GM19240 (cell line): ENCODE measurements around the gene CAMLG.
A peak's percentile ranks its signal among the peaks of the same experiment; 100 is the strongest.
"Not testable (repeated sequence)": the region's sequence is repeated elsewhere in the genome, so short reads cannot be mapped to it uniquely, and the experiment has no call there.

ENCODE experiments used
- DNase-seq: peaks from one replicate; pipeline ENCODE4 v3.0.0; 2011; ENCODE audit warnings: low spot score; ENCODE audit not compliant: insufficient read length

CAMLG gene

GRCh38 chr5:134738133-134738962 lies at the start of gene CAMLG:
Gene CAMLG, plus strand, starts transcription at chr5:134738548. Its CDS starts 73 bp downstream, at chr5:134738621.
- DNase-seq: peak; percentile 81

DNA sequence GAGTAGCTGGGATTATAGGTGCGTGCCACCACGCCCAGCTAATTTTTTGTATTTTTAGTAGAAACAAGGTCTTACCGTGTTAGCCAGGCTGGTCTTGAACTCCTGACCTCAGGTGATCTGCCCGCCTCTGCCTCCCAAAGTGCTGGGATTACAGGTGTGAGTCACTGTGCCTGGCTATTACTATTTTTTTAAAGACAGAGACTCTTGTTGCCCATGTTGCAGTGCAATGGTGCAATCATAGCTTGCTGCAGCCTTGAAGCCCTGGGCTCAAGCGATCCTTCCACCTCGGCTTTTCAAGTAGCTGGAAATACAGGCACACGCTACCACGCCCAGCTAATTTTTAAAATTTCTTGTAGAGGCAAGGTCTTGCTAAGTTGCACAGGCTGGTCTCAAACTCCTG lies 48.2 kb upstream of the CAMLG start:
- not testable (repeated sequence) for DNase-seq

GRCh38 chr5:134692722-134693121 lies 45.6 kb upstream of the CAMLG start:
- DNase-seq: no peak

- no peak for DNase-seq
Observed at GRCh38 chr5:134708301-134708700, 30.0 kb upstream of the CAMLG start.

- no peak for DNase-seq
Observed at GRCh38 chr5:134714120-134714519, 24.2 kb upstream of the CAMLG start.

DNA sequence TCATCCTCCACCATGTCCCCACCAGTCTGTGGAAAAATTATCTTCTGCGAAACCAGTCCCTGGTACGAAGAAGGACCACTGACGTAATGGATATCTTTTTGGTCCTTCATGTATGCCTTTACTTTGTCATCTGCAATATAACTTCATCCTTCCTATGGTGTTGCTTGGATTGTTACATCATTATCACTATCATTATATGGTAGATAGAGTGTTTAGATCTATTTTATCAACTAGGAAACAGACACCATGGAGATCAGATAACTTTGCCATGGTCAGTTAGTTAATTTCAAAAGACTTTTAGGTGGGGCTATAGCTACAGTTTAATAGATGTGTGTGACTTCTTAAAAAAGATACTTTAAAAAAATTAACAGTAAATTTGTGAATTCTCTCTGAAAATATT lies 23.8 kb upstream of the CAMLG start:
- no peak for DNase-seq

DNA sequence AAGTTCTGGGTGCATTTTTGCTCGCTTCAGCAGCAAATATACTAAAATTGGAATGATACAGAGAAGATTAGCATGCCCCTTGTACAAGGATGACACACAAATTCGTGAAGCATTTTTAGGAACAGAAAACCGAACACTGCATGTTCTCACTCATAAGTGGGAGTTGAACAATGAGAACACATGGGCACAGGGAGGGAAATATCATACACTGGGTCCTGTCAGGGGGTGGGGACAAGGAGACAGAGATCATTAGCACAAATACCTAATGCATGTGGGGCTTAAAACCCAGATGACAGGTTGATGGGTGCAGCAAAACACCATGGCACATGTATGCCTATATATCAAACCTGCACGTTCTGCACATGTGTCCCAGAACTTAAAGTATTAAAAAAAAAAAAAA lies 22.9 kb upstream of the CAMLG start:
- DNase-seq: not testable (repeated sequence)

DNA sequence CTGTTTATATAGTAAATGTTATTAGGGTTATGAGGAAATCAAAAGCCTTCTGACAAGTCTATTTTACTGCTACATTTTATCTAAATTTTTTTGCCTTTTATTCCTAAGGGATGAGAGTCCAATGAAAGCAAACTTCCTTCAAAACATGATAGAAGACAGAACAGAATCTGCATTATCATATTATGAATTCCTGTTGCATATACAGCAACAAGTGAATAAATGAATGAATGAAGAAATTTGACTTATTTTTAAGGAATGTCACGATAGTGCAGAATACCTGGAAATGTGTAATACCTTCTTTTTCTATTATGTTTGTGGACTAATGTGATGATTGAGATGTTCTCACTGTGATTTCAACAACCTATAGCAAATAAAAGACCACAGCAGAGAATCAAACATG lies 13.5 kb upstream of the CAMLG start:
- DNase-seq: no peak

GRCh38 chr5:134732819-134733218 lies 5.5 kb upstream of the CAMLG start:
- DNase-seq: no peak

DNA sequence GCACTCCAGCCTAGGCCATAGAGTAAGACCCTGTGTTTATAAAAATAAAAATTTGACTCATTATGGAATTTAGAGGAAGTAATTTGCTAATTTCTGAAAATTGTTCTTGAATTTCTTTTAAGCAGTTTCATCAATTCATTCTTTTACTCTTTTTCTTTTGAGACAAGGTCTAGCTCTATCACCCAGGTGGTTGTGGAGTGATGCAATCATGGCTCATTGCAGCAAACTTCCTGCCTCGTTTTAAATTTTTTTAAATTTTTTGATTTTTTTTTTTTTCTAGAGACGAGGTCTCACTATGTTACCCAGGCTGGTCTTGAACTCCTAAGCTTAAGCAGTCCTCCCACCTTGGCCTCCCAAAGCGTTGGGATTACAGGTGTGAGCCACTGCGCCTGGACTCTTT lies 3.1 kb upstream of the CAMLG start:
- DNase-seq: no peak

- no peak for DNase-seq
Observed at GRCh38 chr5:134736173-134736812, 2.1 kb upstream of the CAMLG start.

DNA sequence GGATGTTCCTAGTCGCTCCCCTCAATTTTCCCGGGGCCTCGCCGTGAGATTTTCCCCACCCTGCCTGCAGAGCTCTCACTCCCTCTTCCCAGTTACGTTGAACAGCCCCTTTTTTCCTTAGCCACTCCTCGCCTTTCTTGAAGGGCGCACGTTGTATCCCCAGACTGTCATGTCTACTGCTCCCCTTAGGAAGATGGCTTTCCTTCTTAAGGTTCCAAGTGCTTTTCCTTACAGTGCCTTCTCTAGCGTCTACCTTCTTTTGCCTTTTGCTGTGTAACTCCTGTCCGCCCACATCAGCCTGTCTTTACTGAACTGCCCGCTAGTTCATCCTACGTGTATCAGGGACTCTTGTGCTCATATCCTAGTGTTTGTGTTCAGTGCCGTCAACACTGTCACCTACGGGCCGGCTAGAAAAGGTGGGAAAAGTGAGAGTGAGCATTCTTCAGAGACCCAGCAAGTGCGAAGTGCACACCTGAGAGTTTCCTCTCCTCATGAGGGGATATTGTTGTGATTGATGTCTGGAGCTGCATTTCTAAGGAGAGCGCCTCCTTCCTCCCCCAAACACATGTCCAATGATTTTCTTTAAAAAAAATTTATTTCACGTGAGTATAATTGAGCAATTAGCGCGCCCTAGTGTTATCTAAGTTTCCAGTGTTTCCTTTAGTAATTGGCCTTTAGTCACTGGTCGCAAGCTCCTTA lies 764 bp downstream of the CAMLG start:
- no peak for DNase-seq

- DNase-seq: no peak
Observed at GRCh38 chr5:134741052-134741451, 2.7 kb downstream of the CAMLG start.

GRCh38 chr5:134742134-134742533 lies 3.8 kb downstream of the CAMLG start:
- DNase-seq: no peak

GRCh38 chr5:134749415-134749814 lies 11.1 kb downstream of the CAMLG start:
- no peak for DNase-seq

DNA sequence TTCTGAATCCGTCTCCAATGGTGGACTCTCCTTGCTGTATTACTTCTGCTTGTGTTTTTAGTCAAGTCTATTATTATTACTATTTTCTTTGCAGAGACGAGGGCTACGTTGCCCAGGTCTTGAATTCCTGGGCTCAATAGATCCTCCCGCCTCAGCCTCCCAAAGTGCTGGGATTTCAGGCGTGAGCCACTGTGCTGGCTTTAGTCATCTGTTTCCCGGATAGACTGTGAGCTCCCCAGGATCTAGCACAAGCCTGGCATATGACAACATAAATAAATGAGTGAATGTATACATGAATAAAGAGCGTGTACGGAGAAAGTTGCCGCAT lies 19.8 kb downstream of the CAMLG start:
- DNase-seq: no peak

DNA sequence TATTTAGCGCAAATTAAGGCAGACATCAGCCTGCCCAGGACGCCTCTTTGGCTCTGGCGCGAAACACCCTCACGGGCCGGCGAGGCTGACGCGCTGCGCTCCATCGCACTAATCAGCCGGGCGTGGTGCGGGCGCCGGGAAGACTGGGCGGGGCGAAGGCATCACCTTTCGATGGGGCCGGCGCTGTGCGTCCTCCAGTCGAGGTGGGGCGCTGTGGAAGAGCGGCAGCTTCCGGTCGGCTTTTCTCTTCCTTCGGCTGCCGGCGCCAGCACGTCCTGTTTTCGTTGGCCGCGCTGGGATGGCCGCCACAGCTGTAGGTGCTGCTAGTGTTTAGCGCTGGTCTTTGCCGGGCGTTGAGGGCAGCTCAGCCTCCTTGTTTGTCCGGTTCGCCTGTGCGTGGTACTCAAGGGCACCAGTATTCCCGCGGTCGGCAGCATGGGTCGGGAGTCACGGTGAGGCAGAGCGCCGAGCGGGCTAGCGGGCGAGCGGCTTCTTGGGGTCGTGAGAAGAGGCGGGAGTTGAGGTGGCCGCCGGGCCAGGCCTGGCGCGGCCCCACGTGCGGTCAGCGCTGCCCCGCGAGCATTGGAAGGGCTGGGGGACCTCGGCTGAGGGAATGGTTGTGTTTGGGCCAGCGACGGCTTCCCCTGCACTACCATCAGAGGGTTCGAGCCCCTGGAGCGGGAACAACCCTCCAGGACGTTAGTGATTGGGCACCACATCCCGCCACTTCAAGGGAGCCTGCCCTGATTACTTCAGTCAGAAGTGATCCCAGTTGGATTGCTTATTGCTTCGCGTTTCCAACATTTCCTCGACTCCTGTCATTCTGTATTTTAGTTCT lies 20.4 kb downstream of the CAMLG start, which contains the start of gene DDX46:
Gene DDX46 (plus strand): TSS at position 276 of the 838 bp plus-strand sequence. CDS start 160 bp downstream, at position 436.
- peak; percentile 87 for DNase-seq

- DNase-seq: not testable (repeated sequence)
Observed at GRCh38 chr5:134767528-134768291, 29.4 kb downstream of the CAMLG start.

DNA sequence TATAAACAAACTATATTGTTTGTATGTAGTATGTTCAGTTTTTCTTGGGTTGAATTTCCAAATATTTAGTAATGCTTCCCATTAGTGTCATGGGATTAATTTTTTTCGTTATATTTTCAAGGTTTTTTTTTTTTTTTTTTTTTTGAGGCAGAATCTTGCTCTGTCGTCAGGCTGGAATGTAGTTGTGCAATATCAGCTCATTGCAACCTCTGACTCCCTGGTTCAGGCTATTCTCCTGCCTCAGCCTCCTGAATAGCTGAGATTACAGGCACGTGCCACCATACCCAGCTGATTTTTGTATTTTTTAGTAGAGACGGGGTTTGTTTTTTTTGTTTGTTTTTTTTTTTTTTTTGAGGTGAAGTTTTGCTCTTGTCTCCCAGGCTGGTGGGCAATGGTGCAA lies 30.9 kb downstream of the CAMLG start:
- no peak for DNase-seq

- DNase-seq: no peak
Observed at GRCh38 chr5:134772461-134773125, 34.2 kb downstream of the CAMLG start.
